IPS-NIHi11 (cell line): Measurements from ENCODE around the gene CYTH2.

ENCODE experiments used
- DNase-seq: peaks from one replicate; pipeline ENCODE4 v3.0.0; 2012; ENCODE audit warnings: mixed read lengths, low spot score

The CYTH2 gene

DNA sequence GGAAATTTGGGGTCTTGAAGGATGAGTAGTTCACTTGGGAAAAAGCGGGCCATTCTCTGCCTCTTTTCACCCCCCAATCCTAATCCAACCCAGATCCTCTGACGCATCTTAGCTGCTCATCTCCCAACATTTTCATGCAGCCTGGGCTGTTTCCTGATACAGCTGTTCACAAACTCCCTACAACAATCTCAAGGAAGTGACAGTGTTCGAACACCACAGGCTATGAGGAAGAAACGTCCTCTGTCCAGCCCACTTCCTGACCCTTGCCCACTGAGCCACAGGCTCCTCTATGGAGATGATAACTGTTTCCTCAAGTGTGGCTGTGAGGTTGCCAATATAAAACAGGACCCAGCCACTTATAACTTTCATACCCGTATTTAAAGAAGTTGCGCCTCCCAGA lies 26.2 kb downstream of the CYTH2 start:
- no peak for DNase-seq

DNA sequence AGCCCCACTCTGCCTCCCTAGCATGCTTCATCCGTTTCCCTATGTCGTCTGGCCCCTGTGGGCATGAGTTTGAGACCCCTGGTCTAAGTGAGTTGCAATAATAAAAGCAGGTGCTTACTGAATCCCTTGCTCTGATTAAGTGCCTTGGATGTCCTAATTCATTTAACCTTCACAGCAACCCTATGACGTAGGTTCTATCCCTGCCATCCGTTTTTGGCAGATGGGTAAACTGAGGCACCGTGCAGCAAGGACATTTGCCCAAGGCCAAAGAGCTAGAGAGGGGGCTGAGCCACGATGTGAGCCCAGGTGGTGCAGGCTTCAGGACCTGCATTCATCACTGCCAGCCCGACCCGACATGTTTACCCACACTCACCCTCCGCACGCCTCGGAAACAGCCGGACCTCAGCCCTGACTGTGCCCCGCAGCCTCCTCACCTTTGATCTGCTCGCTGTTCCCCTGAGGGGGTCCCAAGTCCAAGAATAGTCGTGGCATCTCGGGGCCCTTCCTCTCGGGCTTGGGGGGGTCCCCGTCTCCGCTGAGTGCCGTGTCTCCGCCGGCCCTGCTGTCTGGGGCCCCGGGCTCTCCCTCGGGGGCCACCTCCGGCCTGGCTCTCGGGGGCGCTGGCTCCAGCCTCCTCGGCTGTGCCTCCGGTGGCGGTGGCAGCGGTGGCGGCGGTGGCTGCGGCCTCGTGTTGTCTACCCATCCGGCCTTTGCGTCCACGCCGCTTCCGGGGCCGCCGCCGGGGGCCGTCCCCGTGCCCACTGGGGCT lies 28.0 kb downstream of the CYTH2 start:
- no peak for DNase-seq

DNA sequence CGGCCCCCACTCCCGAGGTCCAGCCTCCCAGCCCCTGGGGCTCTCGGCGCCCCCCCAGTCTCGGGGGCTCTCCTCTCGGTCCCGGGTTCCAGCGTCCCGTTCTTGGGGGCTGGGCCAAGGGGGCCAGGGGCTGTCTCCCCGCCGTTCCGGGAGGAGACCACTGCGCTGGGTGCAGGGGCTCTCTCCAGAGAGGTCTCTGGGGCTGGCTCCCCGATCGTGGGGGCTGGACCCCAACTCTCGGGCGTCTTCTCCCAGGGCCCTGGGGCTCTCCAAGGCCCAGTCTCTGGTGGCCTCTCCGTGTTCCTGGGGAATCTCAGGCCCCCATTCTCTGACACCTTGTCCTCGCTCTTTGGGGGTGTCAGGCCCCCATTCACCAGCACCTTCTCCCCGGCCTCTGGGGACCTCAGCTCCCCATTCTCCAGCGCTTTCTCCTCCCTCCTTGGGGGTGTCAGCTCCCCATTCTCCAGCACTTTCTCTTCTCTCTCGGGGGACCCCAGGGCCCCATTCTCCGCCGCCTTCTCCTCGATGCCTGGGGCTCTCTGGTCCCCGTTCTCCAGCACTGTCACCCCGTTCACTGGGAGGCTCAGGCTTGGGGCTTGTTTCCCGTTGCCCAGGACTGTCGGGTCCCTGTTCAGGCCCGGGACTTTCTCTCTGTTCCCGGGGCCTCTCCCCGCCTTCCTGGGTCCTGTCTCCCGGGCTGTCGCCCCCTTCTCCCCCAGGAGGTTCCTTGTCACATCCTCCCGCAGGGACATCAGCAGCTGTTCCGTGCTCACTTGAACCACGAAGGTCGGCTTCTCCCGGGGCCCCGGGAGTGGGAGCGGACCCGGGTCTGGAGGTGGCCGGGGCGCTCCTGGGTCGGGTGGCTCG lies 28.8 kb downstream of the CYTH2 start:
- no peak for DNase-seq

DNA sequence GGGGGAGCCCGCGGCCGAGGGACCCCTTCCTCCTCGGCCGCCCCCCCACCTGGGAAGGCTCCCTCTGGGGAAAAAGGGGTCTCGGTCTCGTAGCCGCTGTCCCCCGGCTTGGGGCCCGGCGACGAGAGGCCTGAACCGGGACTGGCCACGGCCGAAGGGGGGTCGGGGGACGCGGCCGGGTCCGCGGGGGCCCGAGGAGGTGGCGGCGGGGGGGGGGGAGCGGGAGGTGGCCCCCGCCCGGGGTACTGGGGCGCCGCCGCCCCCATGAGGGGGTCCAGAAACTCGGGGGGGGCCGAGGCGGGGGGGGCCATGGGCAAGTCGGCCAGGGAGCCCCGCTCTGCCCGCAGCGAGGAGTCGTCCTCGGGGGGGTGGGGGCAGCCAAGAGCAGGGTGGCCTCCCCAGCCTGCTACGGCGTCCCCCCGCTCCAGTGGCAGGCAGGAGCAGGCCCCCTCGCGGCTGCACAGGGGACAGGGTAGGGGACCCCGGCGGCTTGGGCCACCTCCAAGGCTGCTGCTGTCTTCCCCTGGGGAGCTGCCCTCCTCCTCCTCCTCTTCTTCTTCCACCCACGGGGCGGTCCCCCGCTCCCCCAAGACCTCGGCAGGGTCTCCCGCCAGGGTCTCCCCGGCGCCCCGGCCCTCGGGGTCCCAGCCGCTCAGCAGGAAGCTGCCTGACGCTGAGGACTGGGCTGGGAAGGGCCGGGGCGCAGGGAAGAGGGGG lies 29.6 kb downstream of the CYTH2 start:
- DNase-seq = no peak

DNA sequence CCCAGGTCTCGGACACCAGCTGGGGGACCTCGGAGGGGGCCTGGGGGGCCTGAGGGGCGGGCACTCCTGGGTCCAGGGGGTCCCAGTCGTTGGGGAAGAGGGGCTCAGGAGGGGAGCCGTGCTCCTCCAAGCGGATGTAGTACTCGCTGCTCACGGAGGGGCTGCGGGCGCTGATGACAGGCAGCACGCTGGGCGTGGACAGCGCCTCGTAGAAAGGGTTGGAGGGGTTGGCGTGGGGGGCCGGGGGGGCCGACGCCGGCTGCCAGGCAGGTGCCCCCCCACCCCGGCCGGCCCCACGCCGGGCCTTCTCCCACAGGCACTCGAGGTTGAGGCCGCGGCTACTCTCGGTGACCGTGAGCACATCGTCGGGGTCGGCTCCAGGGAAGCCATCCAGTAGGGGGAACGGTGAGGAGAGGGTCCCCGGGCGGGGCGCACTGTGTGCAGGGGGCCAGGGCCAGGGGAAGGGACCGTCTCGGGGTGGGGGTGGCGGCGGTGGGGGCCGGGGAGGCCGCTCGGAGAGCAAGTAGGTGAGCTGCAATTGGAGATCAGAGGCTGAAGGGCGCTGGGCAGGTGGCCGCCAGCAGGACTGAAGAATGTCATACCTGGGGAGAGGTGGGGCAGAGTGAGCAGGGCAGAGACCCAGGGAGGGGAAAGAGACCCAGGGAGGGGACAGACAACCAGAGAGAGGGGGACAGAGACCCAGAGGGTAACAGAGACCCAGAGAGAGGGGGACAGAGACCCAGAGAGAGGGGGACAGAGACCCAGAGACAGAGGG lies 30.3 kb downstream of the CYTH2 start:
- no peak for DNase-seq

DNA sequence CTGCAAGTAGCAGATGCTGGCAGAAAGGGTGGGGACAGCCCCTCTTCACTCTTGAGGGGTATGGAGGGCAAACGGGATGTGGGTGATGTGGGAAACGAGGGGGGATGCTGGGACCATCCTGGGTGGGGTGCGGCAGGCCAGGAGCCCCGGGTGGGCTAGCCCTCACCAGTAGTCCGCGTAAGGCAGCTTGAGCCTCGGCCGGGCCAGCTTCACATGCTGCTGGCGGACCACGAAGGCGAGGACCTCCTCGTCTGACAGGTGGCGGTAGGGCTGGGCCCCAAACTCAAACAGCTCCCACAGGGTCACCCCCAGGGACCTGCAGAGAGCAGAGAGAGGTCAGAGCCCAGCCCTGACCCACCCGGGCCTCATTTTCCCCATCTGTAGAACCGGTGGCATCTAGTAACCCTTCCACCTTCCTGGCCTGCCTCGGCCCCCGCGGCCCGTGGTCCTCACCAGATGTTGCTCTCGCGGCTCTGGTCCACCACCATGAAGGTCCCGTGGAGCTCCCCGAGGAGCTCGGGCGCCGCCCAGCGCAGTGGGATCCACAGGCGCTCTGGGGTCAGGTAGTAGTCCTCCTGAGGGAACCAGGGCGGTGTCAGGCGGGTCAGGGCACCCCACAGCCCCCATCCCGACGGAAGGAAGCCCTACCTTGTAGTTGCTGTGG lies 31.8 kb downstream of the CYTH2 start:
- no peak for DNase-seq

DNA sequence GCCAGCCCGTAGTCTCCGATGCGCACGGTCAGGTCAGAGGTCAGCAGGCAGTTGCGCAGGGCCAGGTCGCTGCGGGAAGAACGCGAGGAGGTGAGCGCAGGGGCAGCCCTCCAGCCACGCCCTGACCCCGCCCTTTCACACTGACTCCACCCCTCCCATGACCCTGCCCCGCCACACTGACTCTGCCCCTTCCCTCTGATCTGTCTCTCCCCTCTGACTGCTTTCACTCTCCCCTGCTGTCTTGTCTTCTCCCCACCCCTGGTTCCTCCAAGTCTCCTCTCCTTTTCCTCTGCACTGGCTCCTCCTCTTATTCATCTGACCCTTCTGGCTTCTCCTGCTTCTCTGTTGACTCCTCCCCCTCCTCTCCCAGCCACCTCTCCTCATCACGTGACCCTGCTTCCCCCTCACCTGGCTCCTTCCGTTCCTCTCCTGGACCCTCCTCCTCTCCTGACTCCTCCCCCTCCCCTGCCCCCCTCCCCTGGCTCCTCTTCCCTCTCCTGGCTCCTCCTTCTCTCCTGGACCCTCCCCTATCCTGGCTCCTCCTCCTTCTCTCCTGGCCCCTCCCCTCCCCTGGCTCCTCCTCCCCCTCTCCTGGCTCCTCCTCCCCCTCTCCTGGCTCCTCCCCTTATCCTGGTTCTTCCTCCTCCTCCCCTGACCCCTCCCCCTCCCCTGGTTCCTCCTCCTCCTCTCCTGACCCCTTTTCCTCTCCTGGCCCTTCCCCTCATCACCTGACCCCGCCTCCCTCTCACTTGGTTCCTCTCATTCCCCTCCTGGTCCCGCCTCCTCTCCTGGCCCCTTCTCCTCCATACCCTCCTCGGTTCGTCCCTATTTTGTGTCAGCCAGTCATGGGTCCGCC lies 32.6 kb downstream of the CYTH2 start:
- peak; percentile 90 for DNase-seq

DNA sequence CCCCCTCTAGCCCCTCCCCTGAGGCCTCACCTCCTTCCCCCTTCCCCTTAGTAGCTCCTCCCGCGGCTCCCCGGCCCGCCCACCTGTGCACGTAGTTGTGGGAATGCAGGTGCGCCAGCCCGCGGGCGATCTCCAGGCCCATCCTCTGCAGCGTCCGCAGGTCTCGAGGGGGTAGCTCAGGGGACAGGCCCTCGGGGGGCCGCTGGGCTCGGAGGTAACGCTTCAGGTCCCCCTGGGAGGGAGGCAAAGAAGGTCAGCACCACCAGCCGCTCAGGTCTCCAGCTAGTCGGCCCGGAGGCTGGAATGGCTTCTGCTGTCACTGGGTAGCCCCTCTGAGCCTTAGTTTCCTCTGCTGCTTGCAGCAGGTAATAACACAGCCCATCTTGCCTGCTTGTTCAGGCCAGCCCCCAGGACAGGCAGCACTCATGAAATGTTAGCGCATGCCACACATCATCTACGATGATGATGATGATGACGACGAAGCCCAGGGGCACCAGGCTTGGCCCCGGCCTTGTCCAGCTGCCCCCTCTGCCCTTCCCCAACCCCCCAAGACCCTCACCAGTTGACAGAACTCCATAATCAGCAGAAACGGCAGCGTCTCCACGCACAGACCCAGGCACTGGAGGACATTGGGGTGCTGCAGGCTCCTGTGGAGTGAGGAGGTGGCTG lies 33.3 kb downstream of the CYTH2 start:
- DNase-seq = no peak

DNA sequence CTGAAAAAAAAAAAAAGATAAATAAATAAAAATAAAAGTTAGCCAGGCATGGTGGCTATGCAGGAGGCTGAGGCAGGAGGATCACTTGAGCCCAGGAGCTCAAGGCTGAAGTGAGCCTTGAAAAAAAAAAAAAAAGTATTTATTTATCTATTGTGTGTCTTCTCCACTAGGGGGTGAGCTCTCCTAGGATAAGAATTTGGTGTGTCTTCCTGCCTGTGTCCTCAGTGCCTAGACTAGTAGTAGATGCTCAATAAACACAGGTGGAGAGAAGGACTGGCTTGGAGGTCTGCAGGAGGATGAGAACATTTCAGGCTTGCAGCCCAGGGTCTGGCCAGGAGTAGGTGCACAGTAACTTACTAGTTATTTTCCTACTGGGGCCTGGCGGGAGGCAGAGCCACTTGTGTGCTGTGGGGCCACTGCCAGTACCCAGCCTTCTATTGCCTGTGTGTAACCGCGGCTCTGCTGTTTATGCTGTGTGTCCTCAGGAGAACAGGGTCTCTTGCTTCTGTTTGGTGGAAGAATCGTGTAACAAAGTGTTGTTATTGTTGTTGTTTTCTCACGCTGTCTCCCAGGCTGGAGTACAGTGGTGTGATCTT lies 37.1 kb downstream of the CYTH2 start:
- DNase-seq = no peak

DNA sequence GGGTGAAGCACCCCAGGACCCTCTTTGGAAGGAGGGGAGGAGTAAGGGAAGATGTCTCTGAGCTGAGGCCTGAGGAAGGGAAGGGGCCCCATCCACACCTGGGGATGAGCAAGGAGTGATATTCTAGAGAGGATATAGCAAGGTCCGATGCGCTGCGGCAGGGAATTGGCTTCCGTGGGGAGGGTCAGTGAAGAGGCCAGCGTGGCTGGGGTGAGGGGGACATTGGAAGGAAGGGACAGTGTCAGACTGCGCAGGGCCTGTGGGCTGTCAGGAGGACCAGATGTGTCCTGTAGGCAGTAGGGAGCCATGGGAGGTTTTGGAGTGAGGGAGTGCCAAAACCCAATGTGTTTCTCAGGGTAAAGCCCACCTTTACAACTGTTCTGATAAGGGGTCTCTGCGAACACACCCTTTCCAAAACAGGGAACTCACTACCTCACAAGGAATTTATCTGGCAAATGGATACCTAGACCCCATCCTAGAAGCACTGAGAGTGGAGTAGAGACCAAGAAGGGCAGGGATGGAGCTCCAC lies 38.8 kb downstream of the CYTH2 start:
- no peak for DNase-seq

DNA sequence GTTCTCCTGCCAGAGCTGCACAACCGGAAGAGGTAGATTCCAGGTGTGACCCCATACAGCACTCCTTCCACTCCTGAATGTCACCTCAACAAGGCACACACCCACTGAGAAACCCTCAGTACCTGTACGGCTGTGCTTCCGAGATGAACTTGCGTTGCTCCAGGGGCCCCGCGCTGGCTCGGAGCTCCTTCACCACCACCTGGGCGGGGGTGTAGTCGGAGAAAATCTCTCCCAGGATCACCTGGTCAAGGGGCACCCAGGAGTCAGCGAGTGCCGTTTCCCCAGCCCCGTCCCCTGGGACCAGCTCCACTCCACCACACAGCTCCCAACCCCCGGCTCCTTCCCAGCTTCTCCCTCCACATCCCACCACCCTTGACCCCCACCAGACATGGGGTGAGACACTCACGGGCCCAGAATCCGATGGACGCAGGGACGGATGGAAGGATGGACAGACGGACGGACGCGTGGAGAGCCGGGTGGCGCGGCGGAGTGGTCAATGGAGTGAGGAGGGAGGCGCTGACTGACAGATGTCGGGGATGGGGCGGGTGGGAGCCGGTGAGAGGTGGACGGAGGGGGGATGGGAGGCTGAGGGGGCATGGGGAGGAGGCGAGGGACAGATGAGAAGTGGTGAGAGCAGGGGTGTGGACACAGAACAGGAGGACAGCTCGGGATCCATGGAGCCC lies 39.7 kb downstream of the CYTH2 start:
- no peak for DNase-seq

DNA sequence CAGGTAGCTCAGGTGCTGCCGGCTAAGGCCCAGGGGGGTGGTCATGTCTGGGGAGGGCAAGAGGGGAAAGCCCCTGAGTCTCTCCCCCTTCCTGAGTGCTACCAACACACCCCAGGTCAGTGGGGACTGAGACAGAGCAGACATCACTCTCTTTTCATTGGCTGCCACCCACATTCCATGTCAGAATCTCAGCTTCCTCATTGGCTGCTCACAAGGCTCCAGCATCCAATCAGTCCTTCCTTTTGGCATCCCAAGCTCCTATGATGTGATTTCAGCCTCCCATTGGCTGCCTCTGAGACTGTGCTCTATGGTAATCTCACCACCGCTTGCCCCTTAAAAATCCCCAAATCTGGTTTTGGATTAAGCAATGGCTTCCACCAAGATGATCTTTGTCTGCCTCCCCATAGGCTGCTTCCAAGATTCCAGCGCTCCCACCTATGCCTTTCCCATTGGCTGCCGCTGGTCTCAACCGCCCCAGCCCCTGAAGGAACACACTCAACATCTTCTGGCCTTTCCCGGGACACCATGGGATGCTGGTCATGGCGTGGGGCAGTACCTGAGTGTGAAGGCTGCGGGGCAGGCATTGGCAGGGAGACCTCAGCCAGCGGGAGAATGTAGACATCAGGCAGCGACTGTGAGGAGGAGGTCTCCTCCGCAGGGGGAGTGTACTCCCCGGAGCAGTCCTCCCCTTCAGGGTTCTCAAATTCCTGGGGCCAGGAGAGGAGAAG lies 40.5 kb downstream of the CYTH2 start:
- DNase-seq = peak; percentile 68

DNA sequence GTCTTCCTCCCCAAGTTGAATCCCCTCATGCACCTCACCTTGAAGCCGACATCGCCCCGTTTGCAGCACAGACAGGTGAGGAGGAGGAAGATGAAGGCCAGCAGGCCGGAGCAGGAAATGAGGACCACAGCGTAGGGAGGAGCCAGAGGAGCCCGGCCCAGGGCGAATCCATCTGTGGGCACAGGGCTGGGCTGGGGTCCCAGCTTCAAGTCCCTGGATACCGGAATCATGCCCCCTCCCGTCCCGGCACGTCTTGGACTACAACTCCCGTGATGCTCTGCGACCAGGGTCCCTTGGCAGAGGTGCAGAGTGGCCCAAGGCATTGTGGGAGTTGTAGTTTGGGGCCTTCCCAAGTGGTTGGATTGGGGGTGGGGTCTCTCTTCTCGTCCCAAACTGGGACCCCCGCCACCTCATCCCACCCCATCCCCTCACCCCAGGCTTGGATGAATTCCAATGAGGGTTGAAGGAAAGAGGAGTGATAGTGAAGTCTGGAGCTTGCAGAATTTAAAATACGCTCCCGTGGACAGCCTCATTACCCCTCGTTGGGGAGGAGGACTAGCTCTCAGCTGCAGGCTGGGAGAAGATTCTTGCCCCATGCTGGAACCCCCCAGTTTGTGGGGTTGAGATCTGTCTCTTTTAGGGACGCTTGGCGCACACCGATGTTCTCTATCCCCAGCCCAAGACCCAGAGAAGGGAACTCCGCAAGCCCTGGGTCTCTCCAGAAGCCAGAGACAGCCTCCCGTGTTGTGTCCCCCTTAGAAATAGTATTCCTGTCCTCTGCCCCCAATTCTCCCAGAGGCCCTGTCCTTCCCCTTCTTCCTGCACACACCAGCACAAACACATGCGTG lies 41.5 kb downstream of the CYTH2 start:
- DNase-seq = peak; percentile 68

DNA sequence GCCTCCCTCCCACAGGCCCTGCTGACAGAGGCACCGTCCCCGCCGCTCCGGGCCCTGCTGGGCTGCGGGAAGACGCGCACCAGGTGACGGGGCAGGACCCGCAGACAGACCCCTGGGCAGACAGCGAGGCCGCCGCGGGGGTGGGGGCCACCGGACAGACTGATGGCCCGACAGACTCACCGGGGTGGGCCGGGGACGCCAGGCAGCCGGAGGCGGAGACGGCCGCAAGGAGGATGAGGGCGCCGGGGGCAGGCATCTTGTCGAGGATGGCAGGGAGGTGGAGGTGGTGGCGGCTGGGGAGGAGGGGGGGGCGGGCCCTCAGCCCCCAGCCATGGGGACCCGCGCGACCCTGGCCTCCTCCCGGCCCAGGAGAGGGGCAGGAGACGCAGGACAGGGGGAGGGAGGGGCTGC lies 42.2 kb downstream of the CYTH2 start:
- DNase-seq = no peak

DNA sequence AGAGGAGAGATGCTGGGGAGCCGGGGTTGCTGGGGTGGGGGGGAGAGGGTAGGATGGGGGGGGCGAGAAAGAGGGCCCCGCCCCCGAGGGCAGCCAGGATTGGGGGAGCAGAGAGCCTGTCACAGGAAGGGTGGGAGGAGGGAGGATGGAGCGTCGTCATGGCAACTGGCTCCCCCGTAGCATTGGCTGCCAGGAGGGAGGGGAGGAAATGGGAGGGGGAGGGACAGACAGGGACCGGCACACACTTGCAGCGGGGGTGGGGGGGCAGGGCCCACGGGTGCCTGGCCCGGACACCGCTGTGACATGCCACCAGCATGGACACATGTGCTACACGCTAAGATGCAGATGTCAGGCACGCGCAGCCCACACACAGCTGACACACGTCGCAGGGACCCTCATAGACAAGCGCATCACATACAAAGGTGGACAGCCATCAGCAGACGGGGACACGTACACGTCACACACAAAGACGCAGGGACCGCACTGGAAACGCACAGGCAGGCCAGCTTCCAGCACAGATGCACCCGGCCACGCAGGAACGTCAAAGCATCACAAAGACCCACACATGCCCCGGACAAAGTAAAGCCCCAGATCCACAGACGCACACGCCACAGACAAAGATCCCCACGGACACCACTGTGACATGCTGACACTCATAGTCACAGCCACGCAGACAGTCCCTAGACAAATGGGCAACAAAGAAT lies 42.8 kb downstream of the CYTH2 start, which contains the start of gene LMTK3:
Gene LMTK3, minus strand, starts transcription at position 36 of the 704 bp plus-strand sequence. CDS start 259 bp downstream, outside the sequence.
- DNase-seq = peak; percentile 70
